ENCODE data around the gene CLCC1.

DNA sequence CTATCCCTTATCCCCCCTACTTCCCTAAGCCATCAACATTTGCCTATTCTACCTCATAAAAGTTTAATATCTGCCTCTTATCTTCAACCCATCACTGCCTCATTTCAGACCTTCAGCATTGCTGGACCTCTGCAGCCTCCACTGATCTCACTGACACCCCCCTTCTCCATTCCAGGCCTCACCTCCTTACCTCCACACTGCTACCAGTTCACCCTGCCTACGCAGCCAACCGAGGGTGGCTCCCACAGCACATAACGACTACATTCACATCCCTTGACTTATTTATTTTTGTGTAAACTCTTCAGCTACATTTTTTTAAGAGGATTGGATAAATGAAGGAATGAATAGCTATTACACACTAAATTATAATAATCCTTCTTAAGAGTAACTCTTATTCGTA is 14.2 kb downstream of the CLCC1 start:
- TF ChIP-seq POLR2A (IDR thresholded peaks at IDR 0.05; ENCODE audit: low read length) (no peak), GATA1 (IDR thresholded peaks at IDR 0.05; ENCODE audit: low read depth, low read length) (no peak)
